GM19025 (cell line): ENCODE measurements around the gene MZT2A.
A peak's percentile ranks its signal among the peaks of the same experiment; 100 is the strongest.
"Not testable (repeated sequence)": the region's sequence is repeated elsewhere in the genome, so short reads cannot be mapped to it uniquely, and the experiment has no call there.

Source experiments
- ATAC-seq: cut with Tn5 transposase; IDR thresholded peaks from one replicate; pipeline ENCODE4 v1.9.1; 2021; ENCODE audit warnings: mild to moderate bottlenecking, low read depth, moderate library complexity; ENCODE audit not compliant: unreplicated experiment

The MZT2A gene, protein sequence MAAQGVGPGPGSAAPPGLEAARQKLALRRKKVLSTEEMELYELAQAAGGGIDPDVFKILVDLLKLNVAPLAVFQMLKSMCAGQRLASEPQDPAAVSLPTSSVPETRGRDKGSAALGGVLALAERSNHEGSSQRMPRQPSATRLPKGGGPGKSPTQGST

DNA sequence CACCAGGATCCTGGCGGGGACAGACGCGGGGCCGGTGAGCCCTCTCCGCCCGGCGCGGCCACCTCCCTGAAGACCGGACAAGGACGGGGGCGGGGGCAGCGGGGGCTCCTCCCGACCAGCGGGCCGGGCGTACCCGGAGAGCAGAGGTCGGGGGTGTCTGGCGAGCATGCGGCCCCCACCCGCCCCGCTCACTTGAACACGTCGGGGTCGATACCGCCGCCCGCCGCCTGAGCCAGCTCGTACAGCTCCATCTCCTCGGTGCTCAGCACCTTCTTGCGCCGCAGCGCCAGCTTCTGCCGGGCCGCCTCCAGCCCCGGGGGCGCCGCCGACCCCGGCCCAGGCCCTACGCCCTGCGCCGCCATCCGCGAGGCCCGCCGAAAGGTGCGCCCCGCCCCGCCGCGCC, at the start of gene MZT2A:
MZT2A (minus strand) TSS at position 383 of the 403 bp plus-strand sequence; CDS start at position 362, 21 bp downstream.
- ATAC-seq, result peak; percentile 8

DNA sequence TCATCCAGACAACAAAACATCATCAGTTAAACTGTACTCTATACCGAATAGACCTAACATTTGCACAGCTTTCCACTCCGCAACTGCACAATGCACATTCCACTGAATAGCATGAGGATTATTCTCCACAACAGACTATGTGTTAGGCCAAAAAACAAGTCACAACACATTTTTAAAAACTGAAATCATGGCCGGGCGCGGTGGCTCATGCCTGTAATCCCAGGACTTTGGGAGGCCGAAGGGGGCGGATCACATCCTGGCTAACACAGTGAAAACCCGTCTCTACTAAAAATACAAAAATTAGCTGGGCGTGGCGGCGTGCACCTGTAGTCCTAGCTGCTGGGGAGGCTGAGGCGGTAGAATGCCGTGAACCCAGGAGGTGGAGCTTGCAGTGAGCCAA, 46.7 kb upstream of the MZT2A start:
- ATAC-seq, result not testable (repeated sequence)

DNA sequence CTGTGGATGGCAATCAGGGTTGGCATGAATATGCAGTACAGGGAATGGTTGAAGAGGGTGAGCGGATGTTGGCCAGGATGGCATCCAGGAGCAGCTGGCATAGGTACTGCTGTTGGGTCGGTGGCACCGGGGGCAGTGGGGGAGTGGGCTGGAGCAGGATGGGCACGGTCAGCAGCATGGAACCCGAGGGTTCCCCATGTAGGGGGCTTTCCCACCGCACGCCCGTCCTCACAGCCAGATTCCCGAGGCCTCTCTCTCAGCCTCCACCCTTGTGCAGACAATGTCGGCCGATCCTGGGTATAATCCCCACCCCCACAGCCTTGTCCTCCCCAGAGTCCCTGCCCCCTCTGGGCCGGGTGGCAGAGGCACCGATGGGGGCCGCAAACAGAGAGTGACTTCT, 44.6 kb upstream of the MZT2A start:
- ATAC-seq, result not testable (repeated sequence)

DNA sequence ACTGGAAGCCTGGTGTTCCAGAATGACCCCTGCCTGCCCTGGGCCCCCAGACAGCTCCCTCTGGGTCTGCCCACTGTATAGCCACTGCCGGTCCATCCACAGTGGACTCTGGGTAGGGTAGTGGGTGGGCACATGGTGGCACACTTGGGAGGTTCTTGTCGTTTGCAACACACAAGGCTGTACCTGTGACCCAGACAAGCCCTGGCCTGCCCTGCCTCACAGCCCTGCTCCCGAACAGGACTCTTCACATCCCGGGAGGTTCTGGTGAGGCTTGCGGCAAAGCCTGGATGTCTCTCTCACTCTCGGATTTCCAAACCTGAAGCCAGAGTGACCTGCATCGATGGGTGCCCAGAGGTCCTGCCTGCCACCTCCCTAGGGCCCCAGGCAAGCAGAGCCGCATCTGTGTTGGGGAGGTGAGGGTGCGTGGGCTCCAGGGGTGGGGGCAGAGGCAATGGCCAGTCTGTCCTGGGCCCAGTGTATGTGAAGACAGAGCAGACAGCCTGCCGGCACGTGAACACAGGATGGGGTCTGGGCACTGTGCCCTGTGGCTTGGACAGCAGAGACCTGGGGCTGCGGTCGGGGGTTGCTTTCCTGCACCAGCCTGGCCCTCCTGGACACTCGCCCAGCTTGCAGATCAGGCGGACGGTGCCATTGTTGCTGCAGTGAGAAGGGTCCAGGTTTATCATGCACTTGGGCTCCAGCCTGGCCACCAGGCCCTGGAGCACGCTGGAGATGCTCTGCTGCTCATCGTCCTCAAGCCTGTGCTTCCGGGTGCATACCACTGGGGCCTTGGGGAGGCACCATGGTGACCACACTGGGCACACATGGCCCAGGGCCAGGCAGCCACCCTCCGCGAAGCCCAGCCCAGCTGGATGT, 44.0 kb upstream of the MZT2A start:
- not testable (repeated sequence) for ATAC-seq

DNA sequence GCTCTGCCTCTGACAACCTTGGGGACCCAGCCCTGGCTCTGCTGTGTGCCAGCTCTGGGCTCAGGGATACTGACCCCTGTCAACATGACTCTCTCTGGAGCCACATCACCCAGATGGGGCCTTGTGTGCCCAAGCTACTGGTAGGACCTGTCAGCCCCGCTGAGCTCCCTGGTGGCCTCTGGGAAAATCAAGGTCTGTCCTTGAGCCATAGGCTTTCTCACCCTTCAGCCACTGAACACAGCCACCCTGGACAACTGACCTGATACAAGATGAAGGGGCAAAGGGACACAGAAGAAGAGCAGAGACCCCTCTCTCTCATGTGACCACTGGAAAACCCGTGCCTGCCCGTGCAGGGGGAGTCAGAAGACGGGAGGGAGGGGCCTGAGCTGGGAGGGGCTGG, 43.3 kb upstream of the MZT2A start:
- ATAC-seq, result no peak

DNA sequence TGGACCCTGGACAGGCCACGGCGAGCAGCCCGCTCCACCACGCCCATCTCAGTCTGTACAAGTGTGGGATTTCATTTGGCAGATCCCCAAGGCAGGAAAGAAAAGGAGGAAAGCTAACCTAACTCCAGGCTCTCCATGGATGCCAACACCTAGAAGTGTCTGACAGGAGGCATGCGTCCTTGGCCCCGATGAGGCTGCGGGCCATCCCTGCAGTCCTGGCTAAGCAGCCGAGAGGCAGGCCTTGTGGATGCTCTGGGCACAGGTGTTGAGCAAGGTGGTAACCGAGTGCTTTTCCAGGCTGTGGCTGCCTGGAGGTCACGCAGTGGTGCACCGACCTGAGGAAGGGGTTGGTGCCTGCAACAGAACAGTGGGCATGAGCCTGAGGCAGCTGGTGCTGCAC, 42.8 kb upstream of the MZT2A start:
- ATAC-seq, result not testable (repeated sequence)

DNA sequence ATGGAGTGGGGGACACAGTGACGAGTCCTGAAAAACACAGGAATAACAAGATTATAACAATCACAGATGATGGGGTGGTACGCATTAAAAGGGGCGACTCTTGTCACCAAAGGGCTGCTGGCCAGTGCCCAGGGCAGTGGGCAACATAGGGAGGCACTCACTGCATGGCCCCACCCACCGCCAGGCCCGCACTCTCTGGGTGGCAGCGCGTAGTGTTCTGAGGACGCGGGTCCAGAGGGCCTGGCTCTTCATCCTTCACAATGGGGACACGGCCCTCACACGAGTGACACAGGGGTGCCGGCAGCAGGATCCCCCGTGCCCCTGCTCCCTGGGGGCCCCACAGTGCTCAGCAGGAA, 42.1 kb upstream of the MZT2A start:
- not testable (repeated sequence) for ATAC-seq

DNA sequence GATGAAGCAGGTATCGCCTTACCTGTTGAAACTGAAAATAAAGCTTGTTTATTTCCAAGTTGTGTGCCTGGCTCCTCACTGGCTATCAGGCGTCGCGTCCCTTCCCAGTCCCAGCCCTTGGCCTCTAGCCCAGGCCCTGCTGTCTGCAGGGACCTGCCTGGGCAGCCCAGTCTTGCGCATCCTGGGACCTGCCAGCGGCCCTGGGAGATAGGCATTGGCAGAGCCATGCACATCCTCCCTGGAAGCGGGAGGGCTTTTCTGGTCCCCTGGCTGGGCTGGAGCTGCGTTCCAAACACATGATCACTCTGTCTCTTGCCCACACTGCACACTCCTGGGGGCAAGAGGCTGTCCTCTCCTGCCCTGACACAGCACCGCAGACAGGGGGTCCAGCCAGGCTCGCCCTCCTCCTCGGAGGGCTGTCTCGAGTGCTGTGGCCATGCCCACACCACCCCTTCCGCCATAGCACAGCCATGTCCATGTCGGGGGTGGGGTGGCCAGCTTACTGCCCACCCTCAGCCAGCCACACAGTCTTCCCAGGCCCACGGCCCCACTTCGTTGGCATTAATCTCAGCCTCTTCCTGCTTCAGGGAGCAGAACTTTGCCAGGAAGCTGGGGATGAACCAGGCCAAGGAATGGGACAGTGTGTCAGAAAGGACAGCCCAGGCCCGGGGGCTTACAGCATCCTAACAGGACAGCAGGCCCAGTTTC, 41.6 kb upstream of the MZT2A start:
- not testable (repeated sequence) for ATAC-seq

DNA sequence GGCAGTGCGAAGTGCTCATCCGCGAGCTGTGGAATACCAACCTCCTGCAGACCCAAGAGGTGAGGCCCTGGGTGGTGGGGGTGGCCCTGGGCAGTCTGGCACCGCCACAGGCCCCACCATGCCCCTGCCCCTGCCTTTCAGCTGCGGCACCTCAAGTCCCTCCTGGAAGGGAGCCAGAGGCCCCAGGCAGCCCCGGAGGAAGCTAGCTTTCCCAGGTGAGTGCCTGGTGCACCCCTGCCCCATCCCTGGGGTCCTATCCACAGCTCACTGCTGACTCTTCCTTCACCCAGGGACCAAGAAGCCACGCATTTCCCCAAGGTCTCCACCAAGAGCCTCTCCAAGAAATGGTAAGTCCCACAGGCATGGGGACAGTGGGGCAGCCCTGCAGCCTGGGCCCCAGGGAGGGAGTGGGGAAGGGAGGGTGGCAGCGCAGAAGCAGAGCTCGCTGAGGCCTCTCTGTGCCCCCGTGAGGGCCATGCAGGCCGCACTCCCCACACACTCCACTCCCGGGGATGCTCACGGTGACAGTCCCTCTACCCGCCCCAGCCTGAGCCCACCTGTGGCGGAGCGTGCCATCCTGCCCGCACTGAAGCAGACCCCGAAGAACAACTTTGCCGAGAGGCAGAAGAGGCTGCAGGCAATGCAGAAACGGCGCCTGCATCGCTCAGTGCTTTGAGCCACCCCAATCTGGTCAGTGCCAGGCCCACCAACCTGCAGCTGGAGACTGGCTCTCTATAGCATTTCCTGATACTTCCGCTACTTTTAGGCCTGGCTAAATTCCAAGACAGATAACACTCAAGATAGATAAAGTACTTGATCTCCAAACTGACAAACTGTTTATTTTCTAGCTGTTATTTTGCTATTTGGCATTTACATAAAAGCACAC, 40.8 kb upstream of the MZT2A start:
- ATAC-seq, result not testable (repeated sequence)

DNA sequence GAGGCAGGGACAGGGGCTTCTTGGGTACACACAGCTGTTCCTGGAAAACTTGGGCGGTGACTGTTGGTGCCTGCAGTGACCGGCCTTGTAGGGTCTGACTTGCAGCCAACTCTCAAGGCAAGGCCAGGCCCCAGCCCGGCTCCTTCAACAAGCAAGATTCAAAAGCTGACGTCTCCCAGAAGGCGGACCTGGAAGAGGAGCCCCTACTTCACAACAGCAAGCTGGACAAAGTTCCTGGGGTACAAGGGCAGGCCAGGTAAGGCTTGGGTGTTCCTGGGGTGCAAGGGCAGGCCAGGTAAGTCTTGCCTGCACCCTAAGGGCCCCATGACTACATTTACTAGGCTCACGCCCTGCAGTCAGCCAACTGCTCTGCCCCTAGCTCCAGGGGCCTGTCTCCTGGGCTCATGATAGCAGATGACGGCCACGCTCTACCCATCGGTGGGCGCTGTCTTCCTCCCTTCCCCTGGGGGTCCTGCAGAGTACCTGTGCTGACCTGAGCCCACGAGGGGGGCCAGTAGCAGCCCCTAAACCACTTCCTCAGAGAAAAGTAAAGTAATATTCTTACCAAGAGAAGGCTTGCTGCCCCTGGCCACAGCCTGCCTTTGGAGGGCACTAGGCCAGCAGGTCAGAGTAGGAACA, 39.5 kb upstream of the MZT2A start:
- ATAC-seq, result not testable (repeated sequence)

DNA sequence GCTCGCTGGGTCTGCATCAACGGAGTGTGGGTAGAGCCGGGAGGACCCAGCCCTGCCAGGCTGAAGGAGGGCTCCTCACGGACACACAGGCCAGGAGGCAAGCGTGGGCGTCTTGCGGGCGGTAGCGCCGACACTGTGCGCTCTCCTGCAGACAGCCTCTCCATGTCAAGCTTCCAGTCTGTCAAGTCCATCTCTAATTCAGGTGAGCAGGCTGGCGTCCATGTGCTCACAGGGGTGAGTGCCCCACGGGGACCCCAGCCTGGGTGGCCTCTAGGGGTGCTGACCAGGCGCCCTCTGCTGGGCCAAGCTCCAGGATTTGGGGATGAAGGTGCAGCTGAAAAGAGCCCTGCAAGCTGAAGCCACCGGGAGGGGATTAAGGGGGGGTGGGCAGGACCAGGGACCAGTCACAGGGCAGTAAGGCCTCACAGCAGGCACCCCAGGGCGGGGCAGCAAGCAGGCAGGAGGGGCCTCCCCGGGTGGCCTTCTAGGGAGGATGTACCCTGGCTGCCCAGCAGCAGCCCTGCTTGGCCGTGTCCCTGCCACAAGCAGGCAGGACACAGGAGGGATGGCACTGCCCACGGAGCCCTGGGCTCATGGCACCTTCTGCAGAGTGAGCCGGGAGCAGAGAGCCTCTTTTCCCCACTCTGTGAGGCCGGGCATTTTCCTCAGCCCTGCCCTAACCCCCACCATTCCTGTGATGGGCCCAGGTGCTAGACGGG, 38.6 kb upstream of the MZT2A start:
- ATAC-seq, result not testable (repeated sequence)

DNA sequence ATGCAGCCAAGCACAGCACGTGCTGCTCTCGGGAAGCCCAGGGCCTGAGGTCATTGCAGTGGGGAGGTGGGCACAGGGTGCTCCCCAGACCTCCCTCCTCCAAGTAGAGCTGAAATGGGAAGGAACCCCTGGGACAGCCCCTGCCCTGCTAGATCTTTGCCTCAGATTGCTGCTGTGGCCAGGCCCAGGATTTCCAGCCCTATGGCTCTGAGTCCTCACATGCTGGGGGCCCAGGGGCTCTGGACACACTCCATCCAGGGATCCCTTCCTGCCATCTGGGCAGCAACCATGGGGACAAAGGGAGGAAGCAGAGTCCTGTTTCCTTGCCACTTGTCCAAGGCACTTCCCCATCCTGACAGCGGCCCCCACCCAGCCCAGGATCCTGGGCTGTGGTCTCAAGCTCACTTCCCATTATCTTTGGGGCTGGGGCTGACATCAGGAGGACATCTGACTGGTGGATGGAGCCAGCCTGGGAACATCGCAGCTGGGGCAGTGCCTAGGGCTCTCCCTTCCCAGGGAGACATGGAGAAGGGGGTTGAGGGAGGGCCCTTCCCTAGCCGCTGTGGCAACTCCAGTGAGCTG, 37.8 kb upstream of the MZT2A start:
- not testable (repeated sequence) for ATAC-seq

DNA sequence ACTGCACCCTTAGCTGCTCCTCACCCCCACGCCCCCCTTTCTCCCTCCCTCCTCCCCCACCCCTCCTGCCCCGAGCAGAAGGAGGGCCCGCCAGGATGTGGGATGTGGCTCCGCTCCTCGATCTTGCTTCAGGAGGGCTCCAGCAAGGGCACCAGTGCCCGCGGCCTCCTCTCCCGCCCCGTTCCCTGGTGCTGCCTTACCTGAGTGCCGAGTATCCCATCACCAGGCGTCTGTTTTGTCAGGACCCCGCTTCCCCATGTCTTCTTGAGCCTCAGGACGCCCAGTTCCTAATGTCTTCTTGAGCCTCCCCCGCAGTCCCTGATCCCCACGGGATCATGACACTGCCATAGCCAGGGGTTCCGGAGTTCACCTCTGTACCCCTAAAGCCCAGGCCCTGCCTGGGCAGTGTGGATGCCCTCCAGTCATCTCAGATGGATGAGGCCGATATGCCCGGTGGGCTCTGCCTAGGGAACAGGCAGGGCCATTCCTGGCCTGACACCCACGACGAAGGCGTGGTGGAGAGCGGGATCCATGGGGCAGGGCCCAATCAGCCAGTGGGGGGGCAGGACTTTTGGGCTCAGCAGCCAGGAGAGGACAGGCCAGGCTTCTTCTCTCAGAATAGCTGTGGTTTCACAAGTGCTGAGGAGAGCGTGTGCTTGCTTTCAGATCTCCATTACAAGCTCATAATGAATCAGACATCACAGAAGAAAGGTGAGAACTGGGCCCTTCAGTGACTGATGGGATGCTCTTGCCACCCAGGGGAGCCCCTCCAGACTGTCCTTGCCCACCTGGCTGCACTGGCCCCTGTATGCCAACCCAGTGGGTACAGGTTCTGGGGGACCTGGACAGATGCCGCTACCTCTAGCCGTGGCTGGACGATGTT, 37.0 kb upstream of the MZT2A start:
- peak; percentile 53 for ATAC-seq

DNA sequence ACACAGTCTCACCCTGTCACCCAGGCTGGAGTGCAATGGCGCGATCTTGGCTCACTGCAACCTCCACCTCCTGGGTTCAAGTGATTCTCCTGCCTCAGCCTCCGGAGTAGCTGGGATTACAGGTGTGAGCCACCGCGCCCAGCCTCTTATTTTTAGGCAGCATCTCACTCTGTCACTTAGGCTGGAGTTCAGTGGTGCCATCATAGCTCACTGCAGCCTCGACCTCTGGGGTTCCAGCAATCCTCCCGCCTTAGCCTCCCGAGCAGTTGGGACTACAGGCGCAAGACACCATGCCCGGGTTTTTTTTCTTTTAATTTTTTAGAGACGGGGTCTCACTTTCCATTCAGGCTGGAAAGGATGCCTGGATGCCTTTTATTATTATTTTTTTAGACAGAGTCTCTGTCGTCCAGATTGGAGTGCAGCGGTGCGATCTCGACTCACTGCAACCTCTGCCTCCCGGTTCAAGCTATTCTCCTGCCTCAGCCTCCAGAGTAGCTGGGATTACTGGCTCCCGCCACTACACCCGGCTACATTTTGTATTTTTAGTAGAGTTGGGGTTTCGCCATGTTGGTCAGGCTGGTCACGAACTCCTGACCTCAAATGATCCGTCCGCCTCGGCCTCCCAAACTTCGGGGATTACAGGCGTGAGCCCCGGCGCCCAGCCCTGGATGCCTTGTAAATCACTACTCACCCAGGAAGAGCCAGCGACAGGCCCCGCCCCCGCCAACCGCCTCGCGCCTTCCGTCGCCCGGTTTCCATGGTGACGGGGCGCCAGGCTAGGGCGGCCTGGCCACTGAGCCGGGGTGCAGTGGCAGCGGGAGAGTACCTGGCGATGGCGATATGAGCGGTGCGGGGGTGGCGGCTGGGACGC, 35.2 kb upstream of the MZT2A start, which contains the start of gene CCDC74A:
CCDC74A (plus strand) TSS at position 758 of the 871 bp plus-strand sequence; CDS start at position 841, 83 bp downstream.
- ATAC-seq, result peak; percentile 87

DNA sequence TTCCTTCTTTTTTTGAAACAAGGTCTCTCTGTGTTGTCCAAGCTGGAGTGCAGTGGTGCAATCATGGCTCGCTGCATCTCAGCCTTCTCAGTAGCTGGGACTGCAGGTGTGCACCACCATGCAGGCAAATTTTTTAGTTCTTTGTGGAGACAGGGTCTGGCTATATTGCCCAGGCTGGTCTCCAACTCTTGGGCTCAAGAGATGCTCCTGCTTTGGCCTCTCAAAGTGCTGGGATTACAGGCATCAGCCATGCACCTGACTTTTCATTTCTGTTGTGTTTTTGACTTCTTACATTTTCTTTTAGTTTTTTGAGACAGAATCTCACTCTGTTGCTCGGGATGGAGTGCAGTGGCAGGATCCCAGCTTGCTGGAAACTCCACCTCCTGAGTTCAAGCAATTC, 33.1 kb upstream of the MZT2A start:
- not testable (repeated sequence) for ATAC-seq

DNA sequence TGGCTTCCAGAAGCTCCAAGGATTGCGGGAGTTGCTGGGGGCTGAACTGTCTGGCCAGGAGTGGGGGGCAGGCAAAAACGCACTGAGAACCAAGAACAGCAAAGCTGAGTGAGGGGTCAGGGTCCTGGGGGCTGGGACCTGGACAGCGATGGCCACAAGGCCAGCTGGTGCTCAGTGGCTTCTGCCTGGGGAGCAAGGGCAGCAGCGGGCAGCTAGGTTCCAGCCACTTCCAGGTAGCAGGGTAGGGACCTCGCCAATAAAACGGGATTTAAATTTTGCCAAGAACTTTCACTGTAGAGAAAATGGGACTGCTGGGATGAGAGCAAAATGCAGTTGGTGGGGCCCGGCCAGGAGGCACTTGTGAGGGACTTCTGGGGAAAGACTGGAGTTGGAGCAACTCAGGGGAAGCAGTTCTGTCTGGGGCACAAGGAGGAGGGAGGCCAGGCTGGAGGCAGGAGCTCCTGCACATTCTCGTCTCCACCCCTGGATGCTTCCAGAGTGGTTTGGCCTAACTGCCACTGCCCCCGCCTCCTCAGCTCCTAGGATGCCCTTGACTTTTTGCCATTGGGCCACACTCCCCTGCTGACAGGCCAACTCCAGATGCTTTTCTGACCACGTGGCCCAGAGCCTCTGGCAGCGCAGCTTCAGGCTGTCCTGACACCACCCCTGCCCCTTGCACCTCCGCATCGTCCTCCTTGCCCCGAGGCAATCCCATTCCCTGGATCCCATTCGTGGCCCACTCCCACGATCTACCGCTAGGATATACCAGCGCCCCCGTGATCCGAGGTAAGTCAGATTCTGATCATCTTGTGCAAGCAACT, 30.0 kb upstream of the MZT2A start:
- ATAC-seq, result no peak
